Measurements from ENCODE around the gene NELFA. TPM values are rescaled to one million over a fixed set of nuclear protein-coding genes. Genes with fewer than 3 reads are reported as not detected.

NELFA gene
- total and polyA plus RNA-seq, 2 donors (not counting 1 experiment from before 2014, with no cell fraction given), result 7.4 to 15.2 TPM

GRCh38 chr4:1989533-1990347 lies 19.0 kb downstream of the NELFA start:
- TF ChIP-seq EZH2 (IDR thresholded peaks at IDR 0.05; ENCODE audit: low read length, missing control alignments), result no peak
- TF ChIP-seq CTCF (conservative IDR thresholded peaks at IDR 0.05 in 1 of 2, IDR thresholded peaks at IDR 0.05 in 1 of 2; ENCODE audit: low read depth in 1 of 2, low read length in 2 of 2), result no peak
- no peak for DNase-seq (ENCODE audit: low read depth in 2 of 2)
- H2AFZ ChIP-seq (ENCODE audit: low read length), result no peak overlapping the region

GRCh38 chr4:1988327-1988724 lies 20.4 kb downstream of the NELFA start:
- Histone ChIP-seq H3K27me3 (ENCODE audit: control insufficient read depth, insufficient read depth, low read length) (no peaks in the 10 kb centered on the region), H3K4me1 (ENCODE audit: control insufficient read depth, extremely low read depth, insufficient read depth, low read length) (no peaks in the 10 kb centered on the region), H3K27ac (ENCODE audit: insufficient read depth, low read length) (no peak overlapping the region), H3K9ac (ENCODE audit: insufficient read depth, low read length) (no peak overlapping the region), H4K20me1 (ENCODE audit: control insufficient read depth, extremely low read depth, insufficient read depth, low read length) (no peaks in the 10 kb centered on the region), H2AFZ (ENCODE audit: low read length) (no peak overlapping the region), H3K4me3 (replicated peaks in 1 of 4; ENCODE audit: control extremely low read depth in 1 of 4, insufficient read depth in 1 of 4, low read depth in 3 of 4, low read length in 4 of 4) (no peak overlapping the region), H3K36me3 (ENCODE audit: control insufficient read depth, insufficient read depth, low read length) (peaks cover 24% of the 10 kb centered on the region), H3K4me2 (ENCODE audit: extremely low read depth, insufficient read depth, low read length) (no peak overlapping the region), H3K79me2 (ENCODE audit: control insufficient read depth, insufficient read depth, low read length) (peaks cover 4% of the 10 kb centered on the region), H3K9me3 (ENCODE audit: control insufficient read depth, insufficient read depth, low read depth, low read length) (no peaks in the 10 kb centered on the region)
- no peak for TF ChIP-seq EZH2 (IDR thresholded peaks at IDR 0.05; ENCODE audit: low read length, missing control alignments)
- no peak for TF ChIP-seq CTCF (conservative IDR thresholded peaks at IDR 0.05 in 1 of 2, IDR thresholded peaks at IDR 0.05 in 1 of 2; ENCODE audit: low read depth in 1 of 2, low read length in 2 of 2)
- DNase-seq (ENCODE audit: low read depth in 2 of 2), result no peak

More at GRCh38 chr4:1989533-1990347, 19.0 kb downstream of the NELFA start:
- Histone ChIP-seq H3K4me3 (replicated peaks in 1 of 4; ENCODE audit: control extremely low read depth in 1 of 4, insufficient read depth in 1 of 4, low read depth in 3 of 4, low read length in 4 of 4) (no peak overlapping the region), H3K79me2 (ENCODE audit: control insufficient read depth, insufficient read depth, low read length) (peaks cover 4% of the 10 kb centered on the region), H4K20me1 (ENCODE audit: control insufficient read depth, extremely low read depth, insufficient read depth, low read length) (no peaks in the 10 kb centered on the region), H3K27me3 (ENCODE audit: control insufficient read depth, insufficient read depth, low read length) (no peaks in the 10 kb centered on the region), H3K9ac (ENCODE audit: insufficient read depth, low read length) (no peak overlapping the region), H3K27ac (ENCODE audit: insufficient read depth, low read length) (no peak overlapping the region), H3K4me1 (ENCODE audit: control insufficient read depth, extremely low read depth, insufficient read depth, low read length) (no peaks in the 10 kb centered on the region), H3K36me3 (ENCODE audit: control insufficient read depth, insufficient read depth, low read length) (peaks cover 16% of the 10 kb centered on the region), H3K9me3 (ENCODE audit: control insufficient read depth, insufficient read depth, low read depth, low read length) (no peaks in the 10 kb centered on the region), H3K4me2 (ENCODE audit: extremely low read depth, insufficient read depth, low read length) (no peak overlapping the region)

GRCh38 chr4:1987721-1988326 lies 20.9 kb downstream of the NELFA start:
- no peak overlapping the region for H2AFZ ChIP-seq (ENCODE audit: low read length)
- H3K4me2 ChIP-seq (ENCODE audit: extremely low read depth, insufficient read depth, low read length), result no peak overlapping the region
- no peak overlapping the region for H3K9ac ChIP-seq (ENCODE audit: insufficient read depth, low read length)
- H3K9me3 ChIP-seq (ENCODE audit: control insufficient read depth, insufficient read depth, low read depth, low read length), result no peaks in the 10 kb centered on the region
- H3K36me3 ChIP-seq (ENCODE audit: control insufficient read depth, insufficient read depth, low read length), result peaks cover 27% of the 10 kb centered on the region
- H3K4me3 ChIP-seq (replicated peaks in 1 of 4; ENCODE audit: control extremely low read depth in 1 of 4, insufficient read depth in 1 of 4, low read depth in 3 of 4, low read length in 4 of 4), result no peak overlapping the region
- no peaks in the 10 kb centered on the region for H3K4me1 ChIP-seq (ENCODE audit: control insufficient read depth, extremely low read depth, insufficient read depth, low read length)
- H4K20me1 ChIP-seq (ENCODE audit: control insufficient read depth, extremely low read depth, insufficient read depth, low read length), result no peaks in the 10 kb centered on the region
- peaks cover 4% of the 10 kb centered on the region for H3K79me2 ChIP-seq (ENCODE audit: control insufficient read depth, insufficient read depth, low read length)
- no peak overlapping the region for H3K27ac ChIP-seq (ENCODE audit: insufficient read depth, low read length)
- no peak for TF ChIP-seq EZH2 (IDR thresholded peaks at IDR 0.05; ENCODE audit: low read length, missing control alignments)
- no peak for TF ChIP-seq CTCF (conservative IDR thresholded peaks at IDR 0.05 in 1 of 2, IDR thresholded peaks at IDR 0.05 in 1 of 2; ENCODE audit: low read depth in 1 of 2, low read length in 2 of 2)
- no peaks in the 10 kb centered on the region for H3K27me3 ChIP-seq (ENCODE audit: control insufficient read depth, insufficient read depth, low read length)
- DNase-seq (ENCODE audit: low read depth in 2 of 2), result no peak

Measured in fibroblast of lung (primary cell).